BJ (cell line): ENCODE measurements around the gene TCF12. TPM values are rescaled to one million over a fixed set of nuclear protein-coding genes. Genes with fewer than 3 reads are reported as not detected.
A peak's percentile ranks its signal among the peaks of the same experiment; 100 is the strongest.

ENCODE experiments used
- CTCF ChIA-PET: fragments of 350-600 bp; formaldehyde crosslinking; extraction: SDS; loops from one replicate; lab custom pipeline; 2021; ENCODE audit warnings: antibody characterized with exemption, inconsistent platforms; lab: Yijun Ruan, JAX
- POLR2A ChIA-PET: fragments of 300-600 bp; sonication (Branson Sonifier 250); formaldehyde crosslinking; extraction: SDS; loops from one replicate; lab custom pipeline; 2021; ENCODE audit warnings: antibody characterized with exemption; lab: Charles Lee
- DNase-seq: peaks from one replicate; pipeline ENCODE4 v3.0.0-alpha.2; 2011; ENCODE audit warnings: low read depth
- H3K27me3 ChIP-seq: 2 replicates; pipeline ENCODE4 v1.6.0; 2011; ENCODE audit warnings: low read length; ENCODE audit not compliant: control insufficient read depth, insufficient read depth
- H3K36me3 ChIP-seq: 2 replicates; pipeline ENCODE4 v1.5.1; 2011; ENCODE audit warnings: low read length; ENCODE audit not compliant: control insufficient read depth, insufficient read depth
- H3K4me3 ChIP-seq: 2 replicates; pipeline ENCODE4 v1.5.1; 2011; ENCODE audit warnings: low read depth, mild to moderate bottlenecking, control low read depth, low read length
- polyA plus RNA-seq: library from polyadenylated mRNA; depleted of rRNA; stranded (reverse); fragments of >200 nt; gene quantifications from 2 replicates; pipeline ENCODE4 v1.2.3, GENCODE V29; 2011
- TF ChIP-seq, protein P1 (sequence below): IDR thresholded peaks from 2 replicates; pipeline ENCODE4 v1.5.1; 2011; ENCODE audit warnings: low read depth, mild to moderate bottlenecking, control low read depth, inconsistent platforms, low read length, moderate library complexity; ENCODE audit not compliant: insufficient read depth

The TCF12 gene
- polyA plus RNA-seq, 1 experiment: 134 TPM

DNA sequence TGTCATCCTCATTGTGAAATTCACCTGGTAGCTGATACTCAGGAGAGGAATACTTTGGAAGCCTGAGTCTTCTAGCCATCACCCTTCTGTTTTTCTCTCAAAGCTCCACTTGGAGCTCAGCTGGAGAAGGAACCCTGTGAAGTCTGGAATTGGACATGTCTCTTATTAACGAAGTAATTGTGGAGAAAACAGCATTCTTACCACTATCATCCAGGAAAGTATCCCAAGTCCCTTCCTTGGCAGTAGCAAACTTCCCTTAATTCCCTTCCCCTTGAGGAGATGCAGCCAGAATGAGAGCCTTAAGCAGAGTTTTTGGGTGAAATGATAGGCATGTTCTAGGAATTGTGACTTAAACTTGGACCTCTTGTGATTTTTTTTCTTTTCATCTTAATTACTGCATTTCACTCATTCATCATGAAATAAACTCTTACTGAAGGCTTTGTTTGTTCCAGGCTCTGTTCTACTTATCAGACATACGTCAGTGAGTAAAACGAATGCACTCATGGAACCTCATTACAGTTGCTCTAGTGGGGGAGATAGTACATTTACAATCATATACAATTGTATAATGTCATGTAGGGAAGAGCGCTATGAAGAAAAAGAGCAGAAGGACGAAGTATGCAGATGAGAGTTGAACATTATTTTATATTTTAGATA, 30.5 kb upstream of the TCF12 start:
- ChIA-PET POLR2A (interaction anchor here (0.6 kb wide), 1 partner anchor 20 kb away, joined by 9 read pairs; no protein-coding TSS in a partner anchor), CTCF (interaction anchor here (0.7 kb wide), 1 partner anchor 24 kb away, joined by 4 read pairs; no protein-coding TSS in a partner anchor)

DNA sequence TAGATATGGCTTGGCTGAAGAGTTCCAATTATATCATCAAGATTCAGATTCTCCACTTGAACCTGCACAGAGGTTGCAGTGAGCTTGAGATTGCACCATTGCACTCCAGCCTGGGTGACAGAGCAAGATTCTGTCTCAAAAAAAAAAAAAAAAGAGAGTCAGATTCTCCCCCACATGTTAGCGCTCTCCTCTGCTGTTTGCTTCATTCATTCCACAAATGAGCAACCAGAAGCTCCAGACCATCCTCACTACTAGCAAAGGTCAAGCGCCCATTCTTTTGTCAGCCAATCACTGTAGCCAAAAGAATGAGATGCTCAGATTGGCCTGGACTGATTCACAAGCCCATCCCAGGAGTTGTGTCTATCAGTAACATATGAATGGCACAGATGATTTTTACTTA, 28.4 kb upstream of the TCF12 start:
- Histone ChIP-seq H3K27me3 (no peaks in the 10 kb centered on the region), H3K4me3 (no peak overlapping the region), H3K36me3 (no peaks in the 10 kb centered on the region)
- ChIA-PET POLR2A (no interaction called here), CTCF (no interaction called here)
- no peak for DNase-seq
- TF ChIP-seq, protein P1, sequence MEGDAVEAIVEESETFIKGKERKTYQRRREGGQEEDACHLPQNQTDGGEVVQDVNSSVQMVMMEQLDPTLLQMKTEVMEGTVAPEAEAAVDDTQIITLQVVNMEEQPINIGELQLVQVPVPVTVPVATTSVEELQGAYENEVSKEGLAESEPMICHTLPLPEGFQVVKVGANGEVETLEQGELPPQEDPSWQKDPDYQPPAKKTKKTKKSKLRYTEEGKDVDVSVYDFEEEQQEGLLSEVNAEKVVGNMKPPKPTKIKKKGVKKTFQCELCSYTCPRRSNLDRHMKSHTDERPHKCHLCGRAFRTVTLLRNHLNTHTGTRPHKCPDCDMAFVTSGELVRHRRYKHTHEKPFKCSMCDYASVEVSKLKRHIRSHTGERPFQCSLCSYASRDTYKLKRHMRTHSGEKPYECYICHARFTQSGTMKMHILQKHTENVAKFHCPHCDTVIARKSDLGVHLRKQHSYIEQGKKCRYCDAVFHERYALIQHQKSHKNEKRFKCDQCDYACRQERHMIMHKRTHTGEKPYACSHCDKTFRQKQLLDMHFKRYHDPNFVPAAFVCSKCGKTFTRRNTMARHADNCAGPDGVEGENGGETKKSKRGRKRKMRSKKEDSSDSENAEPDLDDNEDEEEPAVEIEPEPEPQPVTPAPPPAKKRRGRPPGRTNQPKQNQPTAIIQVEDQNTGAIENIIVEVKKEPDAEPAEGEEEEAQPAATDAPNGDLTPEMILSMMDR: no peak

More for the DNA sequence above, 30.5 kb upstream of the TCF12 start:
- no peaks in the 10 kb centered on the region for H3K36me3 ChIP-seq
- no peaks in the 10 kb centered on the region for H3K27me3 ChIP-seq
- TF ChIP-seq, protein P1: no peak
- DNase-seq: no peak
- H3K4me3 ChIP-seq: peak overlapping the region; percentile 65

DNA sequence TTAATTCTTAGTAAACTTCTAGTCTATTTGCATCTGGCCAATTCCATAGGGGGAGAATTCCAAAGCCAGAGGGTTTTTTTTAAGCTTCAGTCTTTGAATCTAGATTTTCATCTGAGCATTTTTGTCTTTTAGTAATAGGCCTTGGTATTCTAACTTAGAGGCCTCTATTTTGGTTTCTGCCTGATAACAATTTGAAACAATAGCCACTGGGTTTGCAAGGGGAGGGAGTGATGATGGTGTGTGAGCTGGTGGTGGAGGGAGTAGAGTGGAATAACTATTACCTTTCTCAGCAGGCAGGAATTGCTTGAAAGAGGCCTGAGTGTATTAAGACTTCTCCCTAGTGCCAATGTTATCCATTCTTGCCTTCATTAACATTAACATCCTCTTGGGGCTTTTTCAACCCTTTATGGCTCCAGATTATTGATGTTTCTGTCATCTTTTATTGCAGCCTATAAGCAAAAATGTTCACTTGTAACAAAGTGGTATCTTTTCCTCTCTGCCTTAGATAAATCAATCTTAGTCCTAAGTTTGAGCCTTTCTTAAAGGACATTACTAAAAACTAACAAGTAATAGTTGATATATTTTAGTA, 26.5 kb upstream of the TCF12 start:
- DNase-seq: no peak
- POLR2A ChIA-PET: no interaction called here
- CTCF ChIA-PET: interaction anchor here (0.8 kb wide), 1 partner anchor 140 kb away, joined by 3 read pairs; no protein-coding TSS in a partner anchor
- Histone ChIP-seq H3K4me3 (no peak overlapping the region), H3K36me3 (no peaks in the 10 kb centered on the region), H3K27me3 (no peaks in the 10 kb centered on the region)
- TF ChIP-seq, protein P1: no peak

DNA sequence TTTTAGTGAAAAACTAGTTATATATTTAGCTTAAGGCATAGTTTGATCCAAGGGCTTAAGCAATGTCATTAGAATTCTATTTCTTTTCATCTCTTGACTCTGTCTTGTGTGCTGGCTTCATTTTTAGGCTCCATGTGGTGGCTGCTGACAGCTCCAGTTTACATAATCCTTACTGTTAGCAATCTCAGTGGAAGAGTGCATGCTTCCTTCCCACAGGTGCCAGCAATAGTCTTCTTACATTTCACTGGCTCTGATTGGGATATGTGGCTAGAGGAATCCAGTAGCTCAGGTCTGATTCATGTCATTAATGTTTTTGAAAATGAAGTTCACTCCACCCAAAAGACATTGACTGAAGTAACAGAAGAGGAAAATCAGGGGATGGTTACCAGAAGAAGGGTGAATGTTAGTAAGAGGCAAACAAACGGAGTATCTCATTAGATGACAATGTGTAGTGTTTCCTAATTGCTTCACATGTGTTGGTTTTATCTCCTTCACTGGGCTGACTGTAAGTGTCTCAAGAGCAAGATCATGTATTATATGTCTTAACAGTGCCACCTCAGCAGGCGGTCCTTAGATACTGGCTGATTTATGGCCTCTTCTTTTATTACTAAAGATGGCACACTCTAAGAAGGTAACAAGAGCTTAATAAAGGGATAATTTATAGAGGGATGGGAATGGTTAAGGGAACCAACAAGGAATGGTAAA, 25.6 kb upstream of the TCF12 start:
- no peak for DNase-seq
- H3K36me3 ChIP-seq: no peaks in the 10 kb centered on the region
- no peaks in the 10 kb centered on the region for H3K27me3 ChIP-seq
- no peak overlapping the region for H3K4me3 ChIP-seq
- TF ChIP-seq, protein P1: no peak
- POLR2A ChIA-PET: no interaction called here
- CTCF ChIA-PET: interaction anchor here (0.8 to 1.3 kb wide), 3 partner anchors 26 to 155 kb away, joined by 3 to 5 read pairs (median 3); partner anchors contain the start of gene TCF12

DNA sequence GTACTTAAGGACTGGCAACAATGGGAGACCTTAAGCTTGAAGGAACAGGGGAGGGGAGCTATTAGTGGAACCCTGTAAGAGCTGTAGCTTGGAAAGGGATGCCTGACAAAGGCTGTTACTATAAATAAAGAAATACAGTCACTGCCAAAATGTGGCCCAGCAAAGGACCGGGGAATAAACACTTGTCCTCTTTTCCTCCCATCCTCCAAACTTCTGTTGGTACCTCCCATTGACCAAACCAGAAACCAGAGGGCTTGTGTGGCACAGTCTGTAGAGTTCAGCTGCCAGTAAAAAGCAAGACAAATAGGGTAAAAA, 25.1 kb upstream of the TCF12 start:
- DNase-seq: no peak
- ChIA-PET POLR2A (no interaction called here), CTCF (interaction anchor here (0.8 to 1.3 kb wide), 2 partner anchors 25 to 156 kb away, joined by 3 to 5 read pairs; partner anchors contain the start of gene TCF12)
- Histone ChIP-seq H3K27me3 (no peaks in the 10 kb centered on the region), H3K36me3 (no peaks in the 10 kb centered on the region), H3K4me3 (no peak overlapping the region)
- TF ChIP-seq, protein P1: no peak
